Right cardiac atrium (tissue), 5 donors: ENCODE data around the gene AKIRIN2. TPM values are rescaled to one million over a fixed set of nuclear protein-coding genes. Genes with fewer than 3 reads are reported as not detected.

Experiments used
- ATAC-seq, 2 donors: fragments of 200-7000 bp; cut with Tn5 transposase; one replicate each; pipeline versions ENCODE4 v1.8.0 to v1.9.1; 2020; ENCODE audit warnings: moderate library complexity in 2 of 2, mild to moderate bottlenecking in 1 of 2
- DNase-seq, 3 donors: peaks; one replicate each; pipeline ENCODE4 v3.0.0-alpha.2; 2020
- H3K27ac ChIP-seq: one replicate; pipeline ENCODE4 v1.5.1; 2013; ENCODE audit warnings: mild to moderate bottlenecking, low read length, control low read depth, moderate library complexity
- H3K27me3 ChIP-seq: one replicate; pipeline ENCODE4 v1.6.1; 2013; ENCODE audit not compliant: control insufficient read depth, insufficient read depth
- H3K4me1 ChIP-seq: one replicate; pipeline ENCODE4 v1.6.1; 2013; ENCODE audit warnings: low read length; ENCODE audit not compliant: control insufficient read depth, insufficient read depth
- H3K4me3 ChIP-seq: one replicate; pipeline ENCODE4 v1.5.1; 2013; ENCODE audit warnings: low read length, control low read depth
- H3K9me3 ChIP-seq: one replicate; pipeline ENCODE4 v1.6.1; 2013; ENCODE audit warnings: low read length; ENCODE audit not compliant: control insufficient read depth
- WGBS: extraction: QIAGEN DNeasy Blood & Tissue Kit; methylation state at CpG from one replicate; pipeline ENCODE4 v1.1.7; 2013; 5-methylcytosine and 5-hydroxymethylcytosine counted together
- intact Hi-C, 4 donors: fragments of 100-400 bp; cut with DNase I; formaldehyde crosslinking; loops; one replicate each; pipeline versions ENCODE4 v1.11.0 to v1.14.0; 2022 to 2023
- polyA plus RNA-seq: library from polyadenylated mRNA; stranded (reverse); fragments of 200-250 nt; gene quantifications from one replicate; pipeline ENCODE4 v1.2.3, GENCODE V29; 2013
- total RNA-seq, 4 donors: library from RNA; stranded (reverse); fragmentation: NEBNext Ultra II Directional; extraction: Animal tissue kit (Norgen Biotek cat#: 25700); gene quantifications; one replicate each; pipeline ENCODE4 v1.2.1, GENCODE V29; 2021
- donor health status: healthy with polysubstance abuse.
- donor health status: DM: no; HTN: yes; CAD: no.
- donor health status: DM: no; HTN: no; CAD: no.
- donor health status: DM: no; HTN: yes; CAD: no; lungs with severe emphysema.
- donor health status: DM: yes; HTN: yes; CAD: no.

The AKIRIN2 gene
- total and polyA plus RNA-seq, 5 donors: 32.6 to 39.7 (median 37.3) TPM

- intact Hi-C loops: no loop called here
- no peak overlapping the region for H3K27ac ChIP-seq
- WGBS: 96% methylated on average over 1 of the region's 1 CpG
These were observed 17.0 kb downstream of the AKIRIN2 start for GRCh38 chr6:87684895-87685654.

GRCh38 chr6:87683890-87684289 lies 18.1 kb downstream of the AKIRIN2 start:
- Histone ChIP-seq H3K27me3 (no peaks in the 10 kb centered on the region), H3K9me3 (no peaks in the 10 kb centered on the region), H3K27ac (no peak overlapping the region), H3K4me1 (peaks cover 4% of the 10 kb centered on the region), H3K4me3 (no peak overlapping the region)
- intact Hi-C loops: no loop called here
- no peak for ATAC-seq
- no peak for DNase-seq
- 82% methylated on average over 3 of the region's 3 CpGs for WGBS

More at GRCh38 chr6:87684895-87685654, 17.0 kb downstream of the AKIRIN2 start:
- H3K9me3 ChIP-seq: no peaks in the 10 kb centered on the region
- DNase-seq: no peak
- H3K27me3 ChIP-seq: no peaks in the 10 kb centered on the region
- ATAC-seq: peak in 1 of 2 donors; percentile 37
- peaks cover 4% of the 10 kb centered on the region for H3K4me1 ChIP-seq
- H3K4me3 ChIP-seq: no peak overlapping the region

GRCh38 chr6:87682310-87682709 lies 19.7 kb downstream of the AKIRIN2 start:
- peaks cover 2% of the 10 kb centered on the region for H3K4me1 ChIP-seq
- ATAC-seq (no peak), DNase-seq (no peak)
- no peaks in the 10 kb centered on the region for H3K9me3 ChIP-seq
- no peak overlapping the region for H3K27ac ChIP-seq
- no peaks in the 10 kb centered on the region for H3K27me3 ChIP-seq
- intact Hi-C loops: no loop called here
- H3K4me3 ChIP-seq: no peak overlapping the region

GRCh38 chr6:87675004-87675681 lies 26.9 kb downstream of the AKIRIN2 start:
- 56% methylated on average over 4 of the region's 4 CpGs for WGBS
- no peak overlapping the region for H3K4me3 ChIP-seq
- no peaks in the 10 kb centered on the region for H3K9me3 ChIP-seq
- no peak for DNase-seq
- ATAC-seq: no peak
- H3K27me3 ChIP-seq: no peaks in the 10 kb centered on the region
- intact Hi-C loops: no loop called here
- H3K27ac ChIP-seq: no peak overlapping the region
- H3K4me1 ChIP-seq: no peaks in the 10 kb centered on the region

GRCh38 chr6:87674290-87674689 lies 27.7 kb downstream of the AKIRIN2 start:
- no peak for ATAC-seq
- Histone ChIP-seq H3K27ac (no peak overlapping the region), H3K27me3 (no peaks in the 10 kb centered on the region), H3K4me1 (no peaks in the 10 kb centered on the region), H3K9me3 (no peaks in the 10 kb centered on the region), H3K4me3 (no peak overlapping the region)
- intact Hi-C loops: no loop called here
- DNase-seq: no peak

GRCh38 chr6:87673237-87673636 lies 28.8 kb downstream of the AKIRIN2 start:
- Histone ChIP-seq H3K4me3 (no peak overlapping the region), H3K27me3 (no peaks in the 10 kb centered on the region), H3K4me1 (no peaks in the 10 kb centered on the region), H3K27ac (no peak overlapping the region), H3K9me3 (no peaks in the 10 kb centered on the region)
- intact Hi-C loops: no loop called here
- ATAC-seq: no peak
- no peak for DNase-seq
- WGBS: 97% methylated on average over 5 of the region's 5 CpGs

- H3K4me1 ChIP-seq: no peaks in the 10 kb centered on the region
- H3K4me3 ChIP-seq: no peak overlapping the region
- no peaks in the 10 kb centered on the region for H3K27me3 ChIP-seq
- H3K9me3 ChIP-seq: no peaks in the 10 kb centered on the region
- ATAC-seq: no peak
- no peak overlapping the region for H3K27ac ChIP-seq
- intact Hi-C loops: no loop called here
- WGBS: 92% methylated on average over 2 of the region's 2 CpGs
- DNase-seq: no peak
These were observed 29.4 kb downstream of the AKIRIN2 start for GRCh38 chr6:87672641-87673040.

GRCh38 chr6:87671555-87672029 lies 30.4 kb downstream of the AKIRIN2 start:
- H3K4me3 ChIP-seq: no peak overlapping the region
- WGBS: 67% methylated on average over 6 of the region's 6 CpGs
- DNase-seq: no peak
- H3K27ac ChIP-seq: no peak overlapping the region
- intact Hi-C loops: no loop called here
- no peaks in the 10 kb centered on the region for H3K9me3 ChIP-seq
- H3K4me1 ChIP-seq: no peaks in the 10 kb centered on the region
- no peak for ATAC-seq
- H3K27me3 ChIP-seq: no peaks in the 10 kb centered on the region

- DNase-seq: no peak
- Histone ChIP-seq H3K4me3 (no peak overlapping the region), H3K27ac (no peak overlapping the region), H3K27me3 (no peaks in the 10 kb centered on the region), H3K4me1 (no peaks in the 10 kb centered on the region), H3K9me3 (no peaks in the 10 kb centered on the region)
- WGBS: 38% methylated on average over 2 of the region's 2 CpGs
- intact Hi-C loops: no loop called here
- ATAC-seq: no peak
These were observed 31.3 kb downstream of the AKIRIN2 start for GRCh38 chr6:87670707-87671106.

- ATAC-seq: no peak
- Histone ChIP-seq H3K27ac (no peak overlapping the region), H3K4me1 (no peaks in the 10 kb centered on the region), H3K9me3 (no peaks in the 10 kb centered on the region), H3K4me3 (no peak overlapping the region), H3K27me3 (no peaks in the 10 kb centered on the region)
- 81% methylated on average over 3 of the region's 3 CpGs for WGBS
- intact Hi-C loops: no loop called here
- DNase-seq: no peak
These were observed 33.0 kb downstream of the AKIRIN2 start for GRCh38 chr6:87669051-87669450.

GRCh38 chr6:87668013-87668412 lies 34.0 kb downstream of the AKIRIN2 start:
- ATAC-seq (no peak), DNase-seq (no peak)
- WGBS: 88% methylated on average over 2 of the region's 2 CpGs
- Histone ChIP-seq H3K4me1 (no peaks in the 10 kb centered on the region), H3K9me3 (no peaks in the 10 kb centered on the region), H3K27ac (no peak overlapping the region), H3K27me3 (no peaks in the 10 kb centered on the region), H3K4me3 (no peak overlapping the region)
- intact Hi-C loops: no loop called here
